ENCODE measurements around the gene RALGAPA2. TPM values are rescaled to one million over a fixed set of nuclear protein-coding genes. Genes with fewer than 3 reads are reported as not detected.

Gene RALGAPA2
- total and polyA plus RNA-seq, 8 donors, result 9.6 to 41.7 (median 24.5) TPM

GRCh38 chr20:20410678-20411077 lies 301.8 kb downstream of the RALGAPA2 start:
- Histone ChIP-seq H3K27ac (peak overlapping the region in 1 of 4 donors; percentile 48), H3K27me3 (no peaks in the 10 kb centered on the region), H3K9me3 (no peaks in the 10 kb centered on the region), H3K4me3 (no peak overlapping the region), H3K4me1 (peaks cover 0 to 8% (median 0%) of the 10 kb centered on the region in 3 donors), H3K36me3 (peaks cover 0 to 2% (median 0%) of the 10 kb centered on the region in 3 donors)
- 3 to 14% methylated on average over 6 of the region's 6 CpGs for WGBS, 2 donors
- intact Hi-C loops (cut with DNase I), result no loop called here
- FAIRE-seq, result no peak
- peak; percentile 92 to 97 (median 94) for ATAC-seq
- TF ChIP-seq, protein P1, sequence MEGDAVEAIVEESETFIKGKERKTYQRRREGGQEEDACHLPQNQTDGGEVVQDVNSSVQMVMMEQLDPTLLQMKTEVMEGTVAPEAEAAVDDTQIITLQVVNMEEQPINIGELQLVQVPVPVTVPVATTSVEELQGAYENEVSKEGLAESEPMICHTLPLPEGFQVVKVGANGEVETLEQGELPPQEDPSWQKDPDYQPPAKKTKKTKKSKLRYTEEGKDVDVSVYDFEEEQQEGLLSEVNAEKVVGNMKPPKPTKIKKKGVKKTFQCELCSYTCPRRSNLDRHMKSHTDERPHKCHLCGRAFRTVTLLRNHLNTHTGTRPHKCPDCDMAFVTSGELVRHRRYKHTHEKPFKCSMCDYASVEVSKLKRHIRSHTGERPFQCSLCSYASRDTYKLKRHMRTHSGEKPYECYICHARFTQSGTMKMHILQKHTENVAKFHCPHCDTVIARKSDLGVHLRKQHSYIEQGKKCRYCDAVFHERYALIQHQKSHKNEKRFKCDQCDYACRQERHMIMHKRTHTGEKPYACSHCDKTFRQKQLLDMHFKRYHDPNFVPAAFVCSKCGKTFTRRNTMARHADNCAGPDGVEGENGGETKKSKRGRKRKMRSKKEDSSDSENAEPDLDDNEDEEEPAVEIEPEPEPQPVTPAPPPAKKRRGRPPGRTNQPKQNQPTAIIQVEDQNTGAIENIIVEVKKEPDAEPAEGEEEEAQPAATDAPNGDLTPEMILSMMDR (IDR thresholded peaks at IDR 0.05), result no peak
- peak in 5 of 6 donors; percentile 45 to 67 (median 52) for DNase-seq

- H3K36me3 ChIP-seq, result peaks cover 0 to 2% (median 0%) of the 10 kb centered on the region in 3 donors
- no peaks in the 10 kb centered on the region for H3K27me3 ChIP-seq
- peaks cover 0 to 8% (median 0%) of the 10 kb centered on the region in 3 donors for H3K4me1 ChIP-seq
- 95 to 99% methylated on average over 4 of the region's 4 CpGs for WGBS, 2 donors
- intact Hi-C loops (cut with DNase I), result no loop called here
- FAIRE-seq (no peak), DNase-seq (no peak), ATAC-seq (no peak)
- H3K27ac ChIP-seq, result no peak overlapping the region
- no peak overlapping the region for H3K4me3 ChIP-seq
- TF ChIP-seq, protein P1 (IDR thresholded peaks at IDR 0.05), result no peak
- no peaks in the 10 kb centered on the region for H3K9me3 ChIP-seq
Measured at GRCh38 chr20:20409331-20409730, 303.1 kb downstream of the RALGAPA2 start.

- DNase-seq (no peak), FAIRE-seq (no peak), ATAC-seq (peak in 2 of 4 donors; percentile 46 to 51)
- Histone ChIP-seq H3K27me3 (no peaks in the 10 kb centered on the region), H3K27ac (no peak overlapping the region), H3K36me3 (peaks cover 0 to 2% (median 0%) of the 10 kb centered on the region in 3 donors), H3K9me3 (no peaks in the 10 kb centered on the region), H3K4me1 (peaks cover 0 to 8% (median 0%) of the 10 kb centered on the region in 3 donors), H3K4me3 (no peak overlapping the region)
- intact Hi-C loops (cut with DNase I), result no loop called here
- WGBS, 2 donors, result 54 to 61% methylated on average over 6 of the region's 6 CpGs
- TF ChIP-seq, protein P1 (IDR thresholded peaks at IDR 0.05), result no peak
Measured at GRCh38 chr20:20407891-20408805, 304.3 kb downstream of the RALGAPA2 start.

- Histone ChIP-seq H3K36me3 (peaks cover 0 to 6% (median 5%) of the 10 kb centered on the region in 3 donors), H3K9me3 (no peaks in the 10 kb centered on the region), H3K4me1 (peaks cover 0 to 8% (median 0%) of the 10 kb centered on the region in 3 donors), H3K4me3 (no peak overlapping the region), H3K27me3 (no peaks in the 10 kb centered on the region), H3K27ac (no peak overlapping the region)
- DNase-seq (no peak), FAIRE-seq (no peak), ATAC-seq (no peak)
- WGBS, 2 donors, result 89 to 92% methylated on average over 2 of the region's 2 CpGs
- TF ChIP-seq, protein P1 (IDR thresholded peaks at IDR 0.05), result no peak
- intact Hi-C loops (cut with DNase I), result no loop called here
Measured at GRCh38 chr20:20406306-20406705, 306.1 kb downstream of the RALGAPA2 start.

Measured in pancreas (tissue), 10 donors.